Measurements from ENCODE around the gene MS4A2. TPM values are rescaled to one million over a fixed set of nuclear protein-coding genes. Genes with fewer than 3 reads are reported as not detected.

MS4A2 gene
- total and polyA plus RNA-seq, 2 of the 8 experiments (the other 6 are each of a cell fraction or from before 2014, with no cell fraction given): not detected

- TF ChIP-seq BACH1 (IDR thresholded peaks at IDR 0.05; ENCODE audit: low read length): no peak
Measured at GRCh38 chr11:60084631-60085273, 3.7 kb upstream of the MS4A2 start (continued).

Data from H1 (cell line).